ENCODE measurements around the gene DGKI.
A peak's percentile ranks its signal among the peaks of the same experiment; 100 is the strongest.

Gene DGKI

GRCh38 chr7:137846827-137847567 lies at the start of gene DGKI:
Gene DGKI, minus strand, starts transcription at chr7:137846974.
- DNase-seq (ENCODE audit: low spot score): peak; percentile 70

- DNase-seq (ENCODE audit: low spot score): no peak
These were observed 48.8 kb upstream of the DGKI start for GRCh38 chr7:137895301-137896221.

DNA sequence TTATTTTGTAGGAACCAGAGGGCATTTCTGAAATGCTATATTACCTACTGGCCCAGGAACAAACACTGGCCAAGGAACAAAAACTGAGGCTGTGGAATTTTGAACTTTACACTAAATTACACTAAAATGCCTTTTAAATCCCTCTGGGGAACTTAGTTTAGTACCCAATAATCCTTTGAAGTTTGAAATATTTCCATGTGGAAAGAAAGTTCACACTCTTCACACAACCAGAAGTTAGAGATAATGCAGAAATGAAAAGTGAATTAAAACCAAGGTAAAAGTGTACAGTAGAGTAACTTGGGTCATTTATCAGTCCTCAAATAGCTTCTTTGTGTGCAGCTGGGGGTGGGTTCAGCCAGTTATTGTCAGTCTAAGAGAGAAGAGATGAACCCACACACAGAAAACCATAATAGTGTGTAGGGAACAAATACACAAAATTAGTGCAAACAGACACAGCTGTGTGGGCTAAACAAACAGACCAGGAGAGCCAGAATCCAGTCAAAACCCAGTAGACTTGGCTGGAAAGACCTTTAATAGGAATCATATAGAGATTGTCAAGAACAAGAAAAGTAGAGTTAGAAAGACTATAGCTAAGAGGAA lies 46.5 kb upstream of the DGKI start:
- DNase-seq (ENCODE audit: low spot score): no peak

DNA sequence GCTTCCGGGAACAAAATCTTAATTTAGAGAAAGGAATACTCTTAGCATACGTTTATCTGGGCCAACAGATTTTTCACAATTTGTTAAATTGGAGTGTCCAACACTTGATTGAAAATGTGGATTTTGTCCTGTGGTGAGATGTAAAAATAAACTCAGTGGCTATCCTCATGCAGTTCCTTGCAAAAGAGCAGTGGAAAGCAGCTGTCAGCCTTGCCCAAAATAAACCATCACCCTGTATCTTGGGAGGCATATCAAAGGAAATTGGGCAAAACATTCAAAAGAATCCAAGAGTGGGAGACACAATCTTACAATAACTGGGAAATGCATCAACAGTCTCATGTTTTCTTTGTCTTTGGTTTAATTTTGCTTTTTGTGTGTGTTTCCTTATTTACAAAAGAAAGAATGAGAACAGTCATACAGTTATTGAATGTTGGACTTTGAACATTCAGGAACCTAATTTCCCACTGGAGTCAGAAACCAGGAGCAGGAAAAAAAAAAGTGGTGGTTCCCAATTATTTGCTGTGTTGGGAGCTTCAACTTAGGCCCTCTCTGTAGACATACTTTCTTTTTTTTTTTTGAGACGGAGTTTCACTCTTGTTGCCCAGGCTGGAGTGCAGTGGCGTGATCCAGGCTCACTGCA lies 44.4 kb upstream of the DGKI start:
- DNase-seq (ENCODE audit: low spot score): no peak

- peak; percentile 22 for DNase-seq (ENCODE audit: low spot score)
These were observed 43.7 kb upstream of the DGKI start for GRCh38 chr7:137890449-137890921.

DNA sequence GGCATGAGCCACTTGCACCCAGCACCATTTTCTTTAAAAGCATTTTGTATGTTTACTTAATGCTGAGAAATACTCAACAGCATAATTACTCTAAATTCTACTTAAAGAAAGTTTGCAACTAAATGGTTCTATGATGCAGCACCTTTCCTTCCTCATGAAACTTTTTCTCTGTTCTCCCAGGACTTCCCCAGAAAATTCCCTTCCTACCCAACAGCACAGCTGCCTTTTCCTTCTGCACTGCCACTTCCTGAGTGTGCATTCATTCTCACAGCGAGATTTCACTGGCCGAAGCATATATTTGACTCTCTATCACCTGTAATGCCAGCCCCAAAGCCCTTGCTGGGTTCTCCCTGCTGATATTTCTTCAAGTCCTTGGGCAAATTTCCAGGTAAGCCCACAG lies 41.5 kb upstream of the DGKI start:
- no peak for DNase-seq (ENCODE audit: low spot score)

DNA sequence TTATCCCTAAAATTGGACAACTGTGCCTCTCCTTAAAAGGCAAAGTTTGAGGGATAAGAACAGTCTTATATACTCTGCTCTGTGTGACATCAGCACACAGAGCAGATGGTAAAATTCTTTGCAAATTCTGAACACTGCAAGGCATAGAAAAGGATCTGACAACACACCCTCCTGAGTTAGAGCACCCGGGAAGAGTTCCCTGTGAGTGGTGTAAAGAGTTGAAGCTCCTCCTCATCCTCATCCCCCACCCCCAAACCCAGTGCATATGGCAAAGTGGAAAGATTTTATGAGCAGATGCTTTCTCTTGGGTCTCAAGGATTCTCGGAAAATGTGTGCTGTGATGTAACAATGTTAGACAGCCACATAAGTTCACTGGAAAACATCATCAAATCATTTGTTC lies 40.0 kb upstream of the DGKI start:
- no peak for DNase-seq (ENCODE audit: low spot score)

GRCh38 chr7:137886281-137886680 lies 39.5 kb upstream of the DGKI start:
- no peak for DNase-seq (ENCODE audit: low spot score)

- DNase-seq (ENCODE audit: low spot score): no peak
These were observed 38.9 kb upstream of the DGKI start for GRCh38 chr7:137885678-137886077.

GRCh38 chr7:137882806-137883205 lies 36.0 kb upstream of the DGKI start:
- DNase-seq (ENCODE audit: low spot score): peak; percentile 15

GRCh38 chr7:137882261-137882668 lies 35.5 kb upstream of the DGKI start:
- peak; percentile 98 for DNase-seq (ENCODE audit: low spot score)

GRCh38 chr7:137881607-137882260 lies 35.0 kb upstream of the DGKI start:
- no peak for DNase-seq (ENCODE audit: low spot score)

DNA sequence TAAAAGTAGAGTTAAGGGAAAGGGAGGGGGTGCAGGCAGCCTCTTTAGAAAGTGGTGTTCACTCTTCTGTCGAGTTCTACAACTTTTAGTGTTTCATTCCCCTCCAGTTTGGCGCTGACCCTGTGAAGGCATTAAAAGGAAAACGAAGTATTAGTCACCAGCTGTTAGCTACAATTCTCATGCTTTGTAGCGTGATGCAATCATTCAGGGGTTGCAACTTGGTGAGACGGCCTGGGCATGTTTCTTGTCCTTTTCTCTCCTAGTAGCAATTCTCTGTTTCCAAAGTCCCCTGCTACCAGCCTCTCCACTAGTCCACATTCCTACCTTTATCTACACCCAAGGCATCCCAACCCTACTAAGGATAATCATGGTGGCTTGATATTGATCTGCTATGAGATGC lies 33.7 kb upstream of the DGKI start:
- DNase-seq (ENCODE audit: low spot score): peak; percentile 77

- DNase-seq (ENCODE audit: low spot score): peak; percentile 59
These were observed 32.8 kb upstream of the DGKI start for GRCh38 chr7:137879357-137880158.

- DNase-seq (ENCODE audit: low spot score): no peak
These were observed 31.7 kb upstream of the DGKI start for GRCh38 chr7:137878333-137878961.

DNA sequence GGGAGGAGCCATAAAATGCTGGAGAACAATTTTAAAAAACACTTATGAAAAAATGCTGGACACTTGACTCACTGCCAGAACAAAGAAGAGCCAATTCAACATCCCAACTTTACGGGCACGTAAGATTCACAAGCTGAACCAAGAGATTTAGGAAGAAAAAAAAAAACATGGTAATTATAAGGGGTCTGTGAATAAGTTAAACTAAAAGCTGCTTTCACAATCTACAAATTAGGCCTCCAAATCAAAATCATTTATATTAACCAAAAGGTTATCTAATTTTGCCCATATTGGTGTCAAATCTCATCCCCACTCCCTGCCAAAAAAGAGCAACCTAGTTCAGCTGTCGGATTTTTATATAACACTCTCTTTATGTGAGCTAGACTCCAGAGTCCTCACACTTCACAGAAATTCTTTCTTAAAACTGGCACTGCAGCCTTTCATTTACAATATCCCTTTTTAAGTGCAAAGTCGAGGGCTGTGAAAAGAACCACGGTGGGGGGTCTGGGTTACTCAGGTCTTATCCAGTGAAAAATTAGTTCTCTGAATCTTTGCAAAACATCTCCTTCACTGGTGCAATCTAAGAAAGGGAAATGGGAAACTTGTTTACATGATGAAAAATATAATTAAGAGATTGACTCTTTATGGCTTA lies 30.4 kb upstream of the DGKI start:
- DNase-seq (ENCODE audit: low spot score): no peak

GRCh38 chr7:137875746-137876145 lies 29.0 kb upstream of the DGKI start:
- no peak for DNase-seq (ENCODE audit: low spot score)

DNA sequence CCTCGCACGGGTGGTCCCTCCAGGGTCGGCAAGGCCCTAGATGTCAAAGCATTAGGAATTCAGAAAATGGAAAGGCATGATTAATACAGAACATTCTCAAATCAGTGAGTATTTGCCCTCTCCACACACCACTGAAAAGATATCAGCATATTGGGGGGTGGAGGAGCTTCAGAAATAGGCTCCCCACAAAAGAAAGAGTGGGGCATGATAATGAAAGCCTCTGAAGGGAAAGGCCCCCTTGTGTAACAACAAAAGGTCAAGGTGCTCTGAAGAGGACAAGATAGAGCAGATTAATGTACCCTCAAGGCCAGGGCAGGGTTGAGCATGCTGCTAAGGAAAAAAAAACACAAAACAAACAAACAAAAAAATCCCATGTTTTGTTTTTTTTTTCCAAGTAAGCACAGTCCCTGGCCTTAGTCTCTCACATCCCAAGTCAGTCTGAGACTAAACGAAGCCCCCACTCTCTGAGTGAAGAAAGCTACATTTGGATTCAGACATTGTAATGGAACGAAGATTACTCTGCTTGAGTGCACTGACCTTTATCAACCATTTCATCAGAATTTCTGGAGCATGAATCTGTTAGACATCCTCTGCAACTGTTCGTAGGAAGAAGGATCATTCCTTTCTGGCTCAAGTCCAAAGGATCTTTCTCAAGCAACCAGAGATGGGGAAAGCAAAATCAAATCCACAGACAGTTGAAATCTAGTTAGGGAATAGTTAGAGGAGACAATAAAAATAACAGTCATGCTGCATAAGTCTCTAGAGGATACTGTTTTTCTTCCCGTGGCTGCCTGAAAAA lies 27.4 kb upstream of the DGKI start:
- DNase-seq (ENCODE audit: low spot score): peak; percentile 75

- DNase-seq (ENCODE audit: low spot score): peak; percentile 88
These were observed 26.8 kb upstream of the DGKI start for GRCh38 chr7:137873524-137873923.
